Duodenal mucosa (tissue), 2 donors: ENCODE data around the gene IAPP.
"Not testable (repeated sequence)": the region's sequence is repeated elsewhere in the genome, so short reads cannot be mapped to it uniquely, and the experiment has no call there.

Experiments used
- H3K27ac ChIP-seq: one replicate; pipeline ENCODE4 v1.7.0; 2013; ENCODE audit warnings: low read depth, low read length
- H3K27me3 ChIP-seq, 2 donors: one replicate each; pipeline ENCODE4 v1.7.0; 2013; ENCODE audit warnings: low read length in 2 of 2, control low read depth in 1 of 2; ENCODE audit not compliant: insufficient read depth in 2 of 2, control insufficient read depth in 1 of 2
- H3K36me3 ChIP-seq, 2 donors: one replicate each; pipeline ENCODE4 v1.7.0; 2013; ENCODE audit warnings: low read length in 2 of 2, control low read depth in 1 of 2; ENCODE audit not compliant: insufficient read depth in 2 of 2, control insufficient read depth in 1 of 2
- H3K4me1 ChIP-seq, 2 donors: one replicate each; pipeline ENCODE4 v1.7.0; 2013; ENCODE audit warnings: low read length in 2 of 2, control low read depth in 1 of 2; ENCODE audit not compliant: insufficient read depth in 2 of 2, control insufficient read depth in 1 of 2
- H3K4me3 ChIP-seq, 2 donors: one replicate each; pipeline ENCODE4 v1.7.0; 2013; ENCODE audit warnings: low read length in 2 of 2, low read depth in 1 of 2
- H3K9ac ChIP-seq, 2 donors: one replicate each; pipeline ENCODE4 v1.7.0; 2013; ENCODE audit warnings: low read length in 2 of 2, low read depth in 1 of 2
- H3K9me3 ChIP-seq, 2 donors: one replicate each; pipeline ENCODE4 v1.7.0; 2013; ENCODE audit warnings: low read length in 2 of 2, control low read depth in 1 of 2; ENCODE audit not compliant: control insufficient read depth in 1 of 2

IAPP gene

GRCh38 chr12:21340403-21340802 is 32.3 kb upstream of the IAPP start:
- Histone ChIP-seq H3K27me3 (no peaks in the 10 kb centered on the region), H3K9me3 (no peaks in the 10 kb centered on the region), H3K4me3 (no peak overlapping the region), H3K9ac (no peak overlapping the region), H3K36me3 (no peaks in the 10 kb centered on the region), H3K4me1 (no peaks in the 10 kb centered on the region), H3K27ac (no peak overlapping the region)

- Histone ChIP-seq H3K36me3 (no peaks in the 10 kb centered on the region), H3K4me3 (no peak overlapping the region), H3K27ac (no peak overlapping the region), H3K4me1 (no peaks in the 10 kb centered on the region), H3K27me3 (no peaks in the 10 kb centered on the region), H3K9me3 (no peaks in the 10 kb centered on the region), H3K9ac (no peak overlapping the region)
Measured at GRCh38 chr12:21341769-21342168, 30.9 kb upstream of the IAPP start.

- no peak overlapping the region for H3K9ac ChIP-seq
- H3K27ac ChIP-seq: no peak overlapping the region
- H3K4me1 ChIP-seq: no peaks in the 10 kb centered on the region
- no peak overlapping the region for H3K4me3 ChIP-seq
- no peaks in the 10 kb centered on the region for H3K9me3 ChIP-seq
- H3K36me3 ChIP-seq: no peaks in the 10 kb centered on the region
- no peaks in the 10 kb centered on the region for H3K27me3 ChIP-seq
Measured at GRCh38 chr12:21343636-21344035, 29.1 kb upstream of the IAPP start.

- no peaks in the 10 kb centered on the region for H3K36me3 ChIP-seq
- H3K9me3 ChIP-seq: no peaks in the 10 kb centered on the region
- H3K27me3 ChIP-seq: no peaks in the 10 kb centered on the region
- H3K4me3 ChIP-seq: no peak overlapping the region
- no peak overlapping the region for H3K9ac ChIP-seq
- H3K27ac ChIP-seq: no peak overlapping the region
- no peaks in the 10 kb centered on the region for H3K4me1 ChIP-seq
Measured at GRCh38 chr12:21346542-21347205, 26.0 kb upstream of the IAPP start.

GRCh38 chr12:21350975-21351374 is 21.7 kb upstream of the IAPP start:
- Histone ChIP-seq H3K4me3 (no peak overlapping the region), H3K36me3 (no peaks in the 10 kb centered on the region), H3K4me1 (no peaks in the 10 kb centered on the region), H3K27me3 (no peaks in the 10 kb centered on the region), H3K9me3 (no peaks in the 10 kb centered on the region), H3K27ac (no peak overlapping the region), H3K9ac (no peak overlapping the region)

- no peak overlapping the region for H3K4me3 ChIP-seq
- H3K27me3 ChIP-seq: no peaks in the 10 kb centered on the region
- no peaks in the 10 kb centered on the region for H3K36me3 ChIP-seq
- no peak overlapping the region for H3K9ac ChIP-seq
- no peaks in the 10 kb centered on the region for H3K9me3 ChIP-seq
- H3K27ac ChIP-seq: no peak overlapping the region
- no peaks in the 10 kb centered on the region for H3K4me1 ChIP-seq
Measured at GRCh38 chr12:21353487-21353886, 19.2 kb upstream of the IAPP start.

- no peak overlapping the region for H3K9ac ChIP-seq
Measured at GRCh38 chr12:21353948-21354347, 18.8 kb upstream of the IAPP start.

GRCh38 chr12:21354641-21355040 is 18.1 kb upstream of the IAPP start:
- no peaks in the 10 kb centered on the region for H3K27me3 ChIP-seq
- H3K4me1 ChIP-seq: no peaks in the 10 kb centered on the region
- no peaks in the 10 kb centered on the region for H3K36me3 ChIP-seq
- H3K27ac ChIP-seq: no peak overlapping the region
- no peak overlapping the region for H3K4me3 ChIP-seq
- no peaks in the 10 kb centered on the region for H3K9me3 ChIP-seq
- H3K9ac ChIP-seq: no peak overlapping the region

More at GRCh38 chr12:21353948-21354347, 18.8 kb upstream of the IAPP start:
- H3K36me3 ChIP-seq: no peaks in the 10 kb centered on the region
- H3K9me3 ChIP-seq: no peaks in the 10 kb centered on the region
- H3K27ac ChIP-seq: no peak overlapping the region
- H3K4me1 ChIP-seq: no peaks in the 10 kb centered on the region
- H3K4me3 ChIP-seq: no peak overlapping the region
- H3K27me3 ChIP-seq: no peaks in the 10 kb centered on the region

GRCh38 chr12:21360632-21361031 is 12.1 kb upstream of the IAPP start:
- not testable (repeated sequence) for H3K27me3 ChIP-seq, H3K27ac ChIP-seq, H3K4me3 ChIP-seq, H3K9ac ChIP-seq, H3K4me1 ChIP-seq, H3K36me3 ChIP-seq, H3K9me3 ChIP-seq

- H3K4me3 ChIP-seq: no peak overlapping the region
- H3K9me3 ChIP-seq: no peaks in the 10 kb centered on the region
- H3K36me3 ChIP-seq: no peaks in the 10 kb centered on the region
- no peak overlapping the region for H3K9ac ChIP-seq
- no peak overlapping the region for H3K27ac ChIP-seq
- no peaks in the 10 kb centered on the region for H3K4me1 ChIP-seq
- no peaks in the 10 kb centered on the region for H3K27me3 ChIP-seq
Measured at GRCh38 chr12:21369141-21369980, 3.3 kb upstream of the IAPP start.
